HUES64 (cell line): ENCODE data around the gene CLDN6.

Source experiments
- H3K27ac ChIP-seq: 2 replicates; pipeline ENCODE4 v1.7.0; 2013; ENCODE audit warnings: low read depth, low read length, inconsistent platforms
- H3K27me3 ChIP-seq: 2 replicates; pipeline ENCODE4 v1.6.1; 2013; ENCODE audit warnings: mild to moderate bottlenecking, low read length; ENCODE audit not compliant: insufficient read depth
- H3K36me3 ChIP-seq: 2 replicates; pipeline ENCODE4 v1.6.1; 2013; ENCODE audit warnings: mild to moderate bottlenecking, low read length; ENCODE audit not compliant: insufficient read depth
- H3K4me1 ChIP-seq: 2 replicates; pipeline ENCODE4 v1.6.1; 2013; ENCODE audit warnings: mild to moderate bottlenecking, low read length, moderate library complexity; ENCODE audit not compliant: insufficient read depth
- H3K4me3 ChIP-seq: 2 replicates; pipeline ENCODE4 v1.5.1; 2013; ENCODE audit warnings: mild to moderate bottlenecking, low read length, moderate library complexity
- H3K9ac ChIP-seq: 2 replicates; pipeline ENCODE4 v1.6.1; 2013; ENCODE audit warnings: mild to moderate bottlenecking, low read depth, low read length
- H3K9me3 ChIP-seq: 2 replicates; pipeline ENCODE4 v1.6.1; 2013; ENCODE audit warnings: low read depth, low read length; ENCODE audit not compliant: insufficient read depth
- WGBS: fragments of 150-250, 120-280 bp; methylation state at CpG from one replicate; pipeline ENCODE4 v1.1.7; 2013; ENCODE audit warnings: missing lambda C conversion rate; 5-methylcytosine and 5-hydroxymethylcytosine counted together

Gene CLDN6

GRCh38 chr16:3050487-3050886 lies 32.5 kb upstream of the CLDN6 start:
- Histone ChIP-seq H3K36me3 (no peaks in the 10 kb centered on the region; the same call in 1 of the 2 replicates), H3K4me1 (no peaks in the 10 kb centered on the region), H3K27ac (no peak overlapping the region), H3K9me3 (no peaks in the 10 kb centered on the region), H3K27me3 (peaks cover 51% of the 10 kb centered on the region), H3K4me3 (no peak overlapping the region), H3K9ac (no peak overlapping the region)
- 96% methylated on average over 5 of the region's 5 CpGs for WGBS

GRCh38 chr16:3049921-3050481 lies 32.0 kb upstream of the CLDN6 start:
- Histone ChIP-seq H3K27me3 (peaks cover 55% of the 10 kb centered on the region), H3K9ac (no peak overlapping the region), H3K4me1 (no peaks in the 10 kb centered on the region), H3K9me3 (no peaks in the 10 kb centered on the region), H3K4me3 (no peak overlapping the region), H3K36me3 (no peaks in the 10 kb centered on the region; the same call in 1 of the 2 replicates), H3K27ac (no peak overlapping the region)
- 89% methylated on average over 26 of the region's 26 CpGs for WGBS

- Histone ChIP-seq H3K4me3 (peak overlapping the region; percentile 82), H3K27ac (no peak overlapping the region)
These were observed 29.4 kb upstream of the CLDN6 start for GRCh38 chr16:3047387-3047720.

GRCh38 chr16:3046641-3047386 lies 28.8 kb upstream of the CLDN6 start:
- Histone ChIP-seq H3K36me3 (no peaks in the 10 kb centered on the region), H3K9me3 (no peaks in the 10 kb centered on the region), H3K4me3 (peak overlapping the region; percentile 82), H3K4me1 (no peaks in the 10 kb centered on the region), H3K27me3 (peaks cover 77% of the 10 kb centered on the region), H3K27ac (no peak overlapping the region), H3K9ac (peak overlapping the region; percentile 68)
- WGBS, result 2% methylated on average over 54 of the region's 54 CpGs

More at GRCh38 chr16:3047387-3047720, 29.4 kb upstream of the CLDN6 start:
- 26% methylated on average over 13 of the region's 13 CpGs for WGBS
- Histone ChIP-seq H3K36me3 (no peaks in the 10 kb centered on the region), H3K4me1 (no peaks in the 10 kb centered on the region), H3K9me3 (no peaks in the 10 kb centered on the region), H3K27me3 (peaks cover 77% of the 10 kb centered on the region), H3K9ac (peak overlapping the region; percentile 68; the same call in 1 of the 2 replicates)

GRCh38 chr16:3045758-3046640 lies 28.0 kb upstream of the CLDN6 start, which contains the start of gene MMP25:
MMP25 (plus strand) TSS chr16:3046561; CDS start chr16:3046918, 357 bp downstream.
- Histone ChIP-seq H3K27me3 (peaks cover 75% of the 10 kb centered on the region), H3K9me3 (no peaks in the 10 kb centered on the region), H3K36me3 (no peaks in the 10 kb centered on the region), H3K27ac (peak within 1 kb of the TSS; percentile 71; the same call in 1 of the 2 replicates), H3K4me3 (peak within 1 kb of the TSS; percentile 82), H3K4me1 (no peaks in the 10 kb centered on the region), H3K9ac (peak within 1 kb of the TSS; percentile 69)
- under 1% methylated on average over 84 of the region's 86 CpGs for WGBS

GRCh38 chr16:3044708-3045107 lies 26.7 kb upstream of the CLDN6 start:
- Histone ChIP-seq H3K9ac (no peak overlapping the region), H3K4me3 (peak overlapping the region; percentile 82; the same call in 1 of the 2 replicates)
- WGBS, result 93% methylated on average over 5 of the region's 6 CpGs

GRCh38 chr16:3042376-3042775 lies 24.4 kb upstream of the CLDN6 start:
- Histone ChIP-seq H3K4me1 (peaks cover 5% of the 10 kb centered on the region; the same call in 1 of the 2 replicates), H3K27ac (no peak overlapping the region), H3K9ac (no peak overlapping the region), H3K27me3 (peaks cover 67% of the 10 kb centered on the region), H3K9me3 (no peaks in the 10 kb centered on the region), H3K4me3 (no peak overlapping the region), H3K36me3 (no peaks in the 10 kb centered on the region)
- WGBS, result 93% methylated on average over 2 of the region's 3 CpGs

More at GRCh38 chr16:3044708-3045107, 26.7 kb upstream of the CLDN6 start:
- H3K27me3 ChIP-seq, result peaks cover 65% of the 10 kb centered on the region
- H3K4me1 ChIP-seq, result no peaks in the 10 kb centered on the region
- H3K27ac ChIP-seq, result no peak overlapping the region
- no peaks in the 10 kb centered on the region for H3K9me3 ChIP-seq
- no peaks in the 10 kb centered on the region for H3K36me3 ChIP-seq

GRCh38 chr16:3038896-3039295 lies 20.9 kb upstream of the CLDN6 start:
- peaks cover 5% of the 10 kb centered on the region; the same call in 1 of the 2 replicates for H3K4me1 ChIP-seq
- peaks cover 63% of the 10 kb centered on the region for H3K27me3 ChIP-seq
- no peaks in the 10 kb centered on the region for H3K36me3 ChIP-seq
- H3K9me3 ChIP-seq, result no peaks in the 10 kb centered on the region
- 91% methylated on average over 5 of the region's 5 CpGs for WGBS
- no peak overlapping the region for H3K4me3 ChIP-seq
- H3K27ac ChIP-seq, result no peak overlapping the region; the same call in 1 of the 2 replicates
- H3K9ac ChIP-seq, result no peak overlapping the region

- Histone ChIP-seq H3K9me3 (no peaks in the 10 kb centered on the region), H3K27me3 (peaks cover 58% of the 10 kb centered on the region), H3K27ac (peak overlapping the region; percentile 52; the same call in 1 of the 2 replicates), H3K9ac (peak overlapping the region; percentile 14; the same call in 1 of the 2 replicates), H3K4me1 (peaks cover 5% of the 10 kb centered on the region; the same call in 1 of the 2 replicates), H3K4me3 (no peak overlapping the region), H3K36me3 (no peaks in the 10 kb centered on the region)
- 68% methylated on average over 11 of the region's 11 CpGs for WGBS
These were observed 20.3 kb upstream of the CLDN6 start for GRCh38 chr16:3038256-3038655.

GRCh38 chr16:3036726-3037315 lies 18.8 kb upstream of the CLDN6 start, which contains the start of gene BICDL2:
BICDL2 (minus strand) TSS chr16:3036944; CDS start chr16:3035496, 1,448 bp downstream.
- Histone ChIP-seq H3K36me3 (no peaks in the 10 kb centered on the region), H3K27ac (no peak within 1 kb of the TSS), H3K9me3 (no peaks in the 10 kb centered on the region), H3K4me3 (peak within 1 kb of the TSS; percentile 63), H3K4me1 (peaks cover 5% of the 10 kb centered on the region; the same call in 1 of the 2 replicates), H3K27me3 (peaks cover 53% of the 10 kb centered on the region), H3K9ac (peak within 1 kb of the TSS; percentile 38; the same call in 1 of the 2 replicates)
- 9% methylated on average over 44 of the region's 44 CpGs for WGBS
